PC-9 (cell line): ENCODE measurements around the gene RBCK1.

Experiments
- EZH2 ChIP-seq: fragments of 200-600 bp; sonication (generic); IDR thresholded peaks from 2 replicates; pipeline ENCODE4 v1.8.0; 2017; ENCODE audit warnings: antibody characterized with exemption, low read depth
- TF ChIP-seq, protein P1 (sequence below): fragments of 200-600 bp; sonication (generic); conservative IDR thresholded peaks from 2 replicates; pipeline ENCODE4 v1.6.1; 2017; ENCODE audit warnings: mixed run types, antibody characterized with exemption, mild to moderate bottlenecking, moderate library complexity

DNA sequence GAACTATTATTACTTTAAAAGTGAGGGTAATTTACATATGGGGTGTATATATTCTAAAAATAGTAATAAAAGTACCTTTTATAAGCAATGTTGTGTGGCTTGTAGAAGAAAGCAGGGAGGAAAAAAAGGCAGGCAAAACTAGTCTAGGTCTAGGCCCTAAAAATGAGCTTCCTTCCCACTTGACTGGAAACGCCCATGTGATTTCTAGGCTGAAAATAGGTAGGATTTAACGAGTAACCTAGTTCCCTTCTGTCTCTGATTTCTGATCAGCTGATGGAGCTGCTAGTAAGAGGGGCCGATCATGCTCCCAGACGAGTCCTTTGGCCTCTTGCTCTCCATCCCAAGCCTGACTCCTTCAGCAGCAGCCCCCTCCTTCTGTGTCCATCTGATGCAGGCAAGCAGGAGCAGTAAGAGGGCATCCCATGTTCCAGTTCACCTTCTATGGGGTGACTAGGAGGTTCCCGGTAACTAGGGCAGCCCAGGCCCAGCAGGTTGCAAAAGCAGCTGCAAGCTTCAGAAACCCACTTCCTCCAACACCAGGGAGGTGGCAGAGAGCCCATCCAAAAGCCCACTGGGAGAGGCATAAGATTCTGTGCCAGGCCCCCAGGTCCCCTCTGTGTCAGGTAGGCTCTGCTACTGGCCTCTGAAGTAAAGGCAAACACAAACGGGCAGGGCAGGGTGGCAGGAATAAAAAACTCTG is 29.8 kb downstream of the RBCK1 start:
- TF ChIP-seq, protein P1, sequence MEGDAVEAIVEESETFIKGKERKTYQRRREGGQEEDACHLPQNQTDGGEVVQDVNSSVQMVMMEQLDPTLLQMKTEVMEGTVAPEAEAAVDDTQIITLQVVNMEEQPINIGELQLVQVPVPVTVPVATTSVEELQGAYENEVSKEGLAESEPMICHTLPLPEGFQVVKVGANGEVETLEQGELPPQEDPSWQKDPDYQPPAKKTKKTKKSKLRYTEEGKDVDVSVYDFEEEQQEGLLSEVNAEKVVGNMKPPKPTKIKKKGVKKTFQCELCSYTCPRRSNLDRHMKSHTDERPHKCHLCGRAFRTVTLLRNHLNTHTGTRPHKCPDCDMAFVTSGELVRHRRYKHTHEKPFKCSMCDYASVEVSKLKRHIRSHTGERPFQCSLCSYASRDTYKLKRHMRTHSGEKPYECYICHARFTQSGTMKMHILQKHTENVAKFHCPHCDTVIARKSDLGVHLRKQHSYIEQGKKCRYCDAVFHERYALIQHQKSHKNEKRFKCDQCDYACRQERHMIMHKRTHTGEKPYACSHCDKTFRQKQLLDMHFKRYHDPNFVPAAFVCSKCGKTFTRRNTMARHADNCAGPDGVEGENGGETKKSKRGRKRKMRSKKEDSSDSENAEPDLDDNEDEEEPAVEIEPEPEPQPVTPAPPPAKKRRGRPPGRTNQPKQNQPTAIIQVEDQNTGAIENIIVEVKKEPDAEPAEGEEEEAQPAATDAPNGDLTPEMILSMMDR: no peak
- no peak for TF ChIP-seq EZH2
